Measurements from ENCODE around the gene SASH1.

GRCh38 chr6:148398244-148398643, 55.6 kb downstream of the SASH1 start:
- TF ChIP-seq SP1 (IDR thresholded peaks at IDR 0.05): no peak
- no peak for TF ChIP-seq ELF4 (IDR thresholded peaks at IDR 0.05)
- no peak for TF ChIP-seq L3MBTL2 (conservative IDR thresholded peaks at IDR 0.05)
- TF ChIP-seq ZNF384 (IDR thresholded peaks at IDR 0.05): no peak
- no peak for TF ChIP-seq PKNOX1 (IDR thresholded peaks at IDR 0.05)
- no peak for TF ChIP-seq BHLHE40 (IDR thresholded peaks at IDR 0.05; ENCODE audit: borderline replicate concordance)
- TF ChIP-seq FOXA1 (IDR thresholded peaks at IDR 0.05): no peak
- no peak for TF ChIP-seq CTBP1 (IDR thresholded peaks at IDR 0.05; ENCODE audit: borderline replicate concordance)
- no peak for TF ChIP-seq NFRKB (IDR thresholded peaks at IDR 0.05)
